Activated CD4-positive, CD25-positive, alpha-beta regulatory T cell treated with anti-CD3 and anti-CD28 coated beads, Interleukin-2, amount 50 U/mL, for 24 hours (primary cell): ENCODE data around the gene ARAP1.

ENCODE experiments used
- ATAC-seq, 2 donors: fragments of 150-1000 bp; cut with Tn5 transposase; one replicate each; pipeline ENCODE4 v1.10.0; 2021; ENCODE audit warnings: mild to moderate bottlenecking in 1 of 2, moderate library complexity in 1 of 2

The ARAP1 gene

GRCh38 chr11:72779495-72780128, 27.4 kb upstream of the ARAP1 start:
- ATAC-seq, result no peak

- ATAC-seq, result no peak
Observed at GRCh38 chr11:72778535-72779494, 26.6 kb upstream of the ARAP1 start.

GRCh38 chr11:72777755-72778278, 25.6 kb upstream of the ARAP1 start:
- ATAC-seq, result no peak

- ATAC-seq, result no peak
Observed at GRCh38 chr11:72776844-72777754, 24.9 kb upstream of the ARAP1 start.

GRCh38 chr11:72776117-72776843, 24.1 kb upstream of the ARAP1 start:
- ATAC-seq, result no peak

- ATAC-seq, result no peak
Observed at GRCh38 chr11:72775288-72776110, 23.3 kb upstream of the ARAP1 start.

GRCh38 chr11:72774499-72774898, 22.3 kb upstream of the ARAP1 start:
- ATAC-seq, result no peak

GRCh38 chr11:72773696-72774095, 21.5 kb upstream of the ARAP1 start:
- no peak for ATAC-seq

- no peak for ATAC-seq
Observed at GRCh38 chr11:72773291-72773690, 21.1 kb upstream of the ARAP1 start.

- no peak for ATAC-seq
Observed at GRCh38 chr11:72772059-72772458, 19.9 kb upstream of the ARAP1 start.

GRCh38 chr11:72771507-72771906, 19.3 kb upstream of the ARAP1 start:
- no peak for ATAC-seq

- ATAC-seq, result no peak
Observed at GRCh38 chr11:72770799-72771198, 18.6 kb upstream of the ARAP1 start.

- no peak for ATAC-seq
Observed at GRCh38 chr11:72769680-72770079, 17.5 kb upstream of the ARAP1 start.

- ATAC-seq, result no peak
Observed at GRCh38 chr11:72768581-72768980, 16.4 kb upstream of the ARAP1 start.

GRCh38 chr11:72767203-72768062, 15.2 kb upstream of the ARAP1 start:
- no peak for ATAC-seq

GRCh38 chr11:72766152-72766902, 14.1 kb upstream of the ARAP1 start:
- no peak for ATAC-seq

- ATAC-seq, result no peak
Observed at GRCh38 chr11:72764503-72764902, 12.3 kb upstream of the ARAP1 start.

GRCh38 chr11:72763823-72764222, 11.6 kb upstream of the ARAP1 start:
- no peak for ATAC-seq

- ATAC-seq, result peak; percentile 67 to 74
Observed at GRCh38 chr11:72762641-72763304, 10.6 kb upstream of the ARAP1 start.
